Measurements from ENCODE around the gene USP47.

- TF ChIP-seq CTCF (IDR thresholded peaks at IDR 0.05; ENCODE audit: low read depth, low read length, poor library complexity, severe bottlenecking) (no peak), EZH2phosphoT487 (IDR thresholded peaks at IDR 0.05; ENCODE audit: borderline replicate concordance, low read length) (no peak)
These were observed 150.8 kb downstream of the USP47 start for GRCh38 chr11:11992257-11993212.

All from DOHH2 (cell line).